Measurements from ENCODE around the gene IFITM2. TPM values are rescaled to one million over a fixed set of nuclear protein-coding genes. Genes with fewer than 3 reads are reported as not detected.
"Not testable (repeated sequence)": the region's sequence is repeated elsewhere in the genome, so short reads cannot be mapped to it uniquely, and the experiment has no call there.

IFITM2 gene
- total RNA-seq, 4 donors from 2014 or later = 22.2 to 99.4 (median 52.9) TPM

- TF ChIP-seq, protein P1, sequence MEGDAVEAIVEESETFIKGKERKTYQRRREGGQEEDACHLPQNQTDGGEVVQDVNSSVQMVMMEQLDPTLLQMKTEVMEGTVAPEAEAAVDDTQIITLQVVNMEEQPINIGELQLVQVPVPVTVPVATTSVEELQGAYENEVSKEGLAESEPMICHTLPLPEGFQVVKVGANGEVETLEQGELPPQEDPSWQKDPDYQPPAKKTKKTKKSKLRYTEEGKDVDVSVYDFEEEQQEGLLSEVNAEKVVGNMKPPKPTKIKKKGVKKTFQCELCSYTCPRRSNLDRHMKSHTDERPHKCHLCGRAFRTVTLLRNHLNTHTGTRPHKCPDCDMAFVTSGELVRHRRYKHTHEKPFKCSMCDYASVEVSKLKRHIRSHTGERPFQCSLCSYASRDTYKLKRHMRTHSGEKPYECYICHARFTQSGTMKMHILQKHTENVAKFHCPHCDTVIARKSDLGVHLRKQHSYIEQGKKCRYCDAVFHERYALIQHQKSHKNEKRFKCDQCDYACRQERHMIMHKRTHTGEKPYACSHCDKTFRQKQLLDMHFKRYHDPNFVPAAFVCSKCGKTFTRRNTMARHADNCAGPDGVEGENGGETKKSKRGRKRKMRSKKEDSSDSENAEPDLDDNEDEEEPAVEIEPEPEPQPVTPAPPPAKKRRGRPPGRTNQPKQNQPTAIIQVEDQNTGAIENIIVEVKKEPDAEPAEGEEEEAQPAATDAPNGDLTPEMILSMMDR (IDR thresholded peaks at IDR 0.05) = no peak
- no peak for TF ChIP-seq POLR2A (IDR thresholded peaks at IDR 0.05)
- peak in 1 of 2 donors; percentile 49 for DNase-seq (ENCODE audit: low spot score in 2 of 2)
- no peak overlapping the region for H3K4me3 ChIP-seq (ENCODE audit: low read depth, poor library complexity, severe bottlenecking)
- intact Hi-C loops (cut with DNase I; ENCODE audit: low total_unique reads) = no loop called here
- WGBS, 2 donors = 87 to 90% methylated on average over 28 to 29 of the region's 29 CpGs
These were observed 22.4 kb upstream of the IFITM2 start for GRCh38 chr11:285021-285893.

GRCh38 chr11:285894-286220 lies 21.8 kb upstream of the IFITM2 start:
- no peak overlapping the region for H3K4me3 ChIP-seq (ENCODE audit: low read depth, poor library complexity, severe bottlenecking)
- intact Hi-C loops (cut with DNase I; ENCODE audit: low total_unique reads) = no loop called here
- WGBS, 2 donors = 78 to 97% methylated on average over 8 of the region's 8 CpGs
- DNase-seq (ENCODE audit: low spot score in 2 of 2) = peak in 1 of 2 donors; percentile 67
- TF ChIP-seq, protein P1 (IDR thresholded peaks at IDR 0.05) = no peak
- no peak for TF ChIP-seq POLR2A (IDR thresholded peaks at IDR 0.05)

GRCh38 chr11:286977-287820 lies 20.4 kb upstream of the IFITM2 start:
- H3K4me3 ChIP-seq (ENCODE audit: low read depth, poor library complexity, severe bottlenecking); intact Hi-C loops (cut with DNase I; ENCODE audit: low total_unique reads): not testable (repeated sequence)
- peak in 1 of 2 donors; percentile 81 for DNase-seq (ENCODE audit: low spot score in 2 of 2)
- 69 to 71% methylated on average over 27 of the region's 27 CpGs for WGBS, 2 donors

DNA sequence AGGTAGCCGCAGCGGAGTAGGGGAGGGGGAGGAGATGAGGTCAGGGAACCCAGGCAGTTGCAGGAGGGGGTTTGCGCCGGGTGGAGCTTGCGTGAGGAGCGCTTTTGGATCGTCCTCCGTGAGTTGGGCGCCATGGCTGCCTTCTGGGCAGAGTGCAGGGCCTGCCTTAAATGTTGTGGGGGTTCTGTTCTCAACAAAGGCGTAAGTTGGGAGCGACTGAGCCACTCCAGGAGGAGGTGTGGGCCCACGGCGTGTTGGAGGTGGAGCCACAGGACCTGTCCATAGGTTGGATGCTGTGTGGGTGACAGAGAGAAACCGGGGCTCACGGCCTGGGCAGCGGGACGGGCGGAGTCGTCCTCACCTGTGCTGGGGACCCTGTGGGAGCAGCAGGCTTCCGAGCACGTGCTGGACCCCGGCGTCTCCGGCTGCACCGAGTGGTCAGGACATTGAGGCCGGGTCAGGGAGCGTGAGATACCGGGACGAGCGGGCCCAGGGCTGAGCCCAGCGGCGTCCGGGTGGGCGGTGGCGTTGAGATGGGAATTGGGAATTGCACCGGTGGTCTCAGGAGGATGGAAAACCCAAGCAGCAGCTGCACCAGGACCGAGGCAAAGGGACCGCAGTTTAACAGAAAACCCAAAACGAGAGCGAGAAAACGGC lies 19.7 kb upstream of the IFITM2 start:
- H3K4me3 ChIP-seq (ENCODE audit: low read depth, poor library complexity, severe bottlenecking) = peak overlapping the region; percentile 78
- WGBS, 2 donors = 26 to 29% methylated on average over 41 of the region's 41 CpGs
- intact Hi-C loops (cut with DNase I; ENCODE audit: low total_unique reads) = no loop called here
- peak in 1 of 2 donors; percentile 85 for DNase-seq (ENCODE audit: low spot score in 2 of 2)
- TF ChIP-seq, protein P1 (IDR thresholded peaks at IDR 0.05) = no peak
- TF ChIP-seq POLR2A (IDR thresholded peaks at IDR 0.05) = no peak

DNA sequence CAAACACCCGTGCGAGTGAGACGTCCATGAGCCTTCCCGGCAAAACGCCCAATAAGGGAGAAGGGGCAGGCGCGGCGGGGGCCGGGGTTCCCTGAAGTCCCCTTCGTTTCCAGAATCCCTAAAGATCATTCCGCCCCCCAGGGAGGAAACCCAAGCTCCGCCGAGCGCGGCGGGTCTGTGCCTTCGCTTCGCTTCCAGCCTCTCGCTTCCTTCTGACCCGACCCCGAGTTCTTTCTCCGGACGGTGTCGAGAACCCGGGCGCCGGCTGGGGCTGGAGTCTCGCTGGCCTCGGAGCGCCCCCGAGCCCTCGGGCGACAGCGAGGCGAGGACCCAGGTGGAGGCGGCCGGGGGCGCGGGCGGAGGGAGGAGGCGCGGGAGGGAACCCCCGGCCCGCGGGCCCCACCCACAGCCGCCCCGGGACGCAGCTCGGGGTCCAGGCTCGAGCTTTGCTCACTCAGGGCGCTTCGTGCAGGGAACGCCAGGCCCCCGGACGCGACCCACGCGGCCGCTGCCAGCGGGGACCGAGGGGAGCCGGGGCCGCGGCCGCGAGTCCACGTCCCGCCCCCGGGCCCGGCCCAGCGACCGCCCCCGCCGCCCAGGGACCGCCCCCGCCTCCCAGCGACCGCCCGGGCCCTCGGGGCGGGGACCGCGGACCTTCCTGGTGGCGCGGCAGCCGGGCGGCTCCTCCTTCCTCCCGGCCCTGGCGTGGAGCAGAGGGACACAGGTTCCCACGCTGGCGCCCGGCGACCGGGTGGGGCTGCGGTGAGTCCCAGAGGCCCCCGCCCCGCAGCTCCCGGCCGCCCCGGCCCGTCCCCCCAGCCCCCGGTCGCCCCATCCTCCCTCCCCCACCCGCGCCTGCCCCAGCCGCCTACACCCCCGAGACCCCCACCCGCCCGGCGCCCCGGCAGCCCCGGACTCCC lies 18.9 kb upstream of the IFITM2 start, which contains the start of gene PGGHG:
Gene PGGHG, plus strand, starts transcription at position 649 of the 920 bp plus-strand sequence. CDS start 691 bp downstream, outside the sequence.
- peak within 1 kb of the TSS; percentile 78 for H3K4me3 ChIP-seq (ENCODE audit: low read depth, poor library complexity, severe bottlenecking)
- WGBS, 2 donors = 0 to 1% methylated on average over 20 to 30 of the region's 112 CpGs
- intact Hi-C loops (cut with DNase I; ENCODE audit: low total_unique reads) = no loop called here
- DNase-seq (ENCODE audit: low spot score in 2 of 2) = peak in 1 of 2 donors; percentile 93
- TF ChIP-seq, protein P1 (IDR thresholded peaks at IDR 0.05) = no peak
- no peak for TF ChIP-seq POLR2A (IDR thresholded peaks at IDR 0.05)
